LNCAP (cell line): Measurements from ENCODE around the gene PLD3.

ENCODE experiments used
- TF ChIP-seq, protein P1 (sequence below): fragments of 450-650 bp; IDR thresholded peaks from 2 replicates; pipeline ENCODE4 v1.5.1; 2017; ENCODE audit warnings: mild to moderate bottlenecking

Gene PLD3

DNA sequence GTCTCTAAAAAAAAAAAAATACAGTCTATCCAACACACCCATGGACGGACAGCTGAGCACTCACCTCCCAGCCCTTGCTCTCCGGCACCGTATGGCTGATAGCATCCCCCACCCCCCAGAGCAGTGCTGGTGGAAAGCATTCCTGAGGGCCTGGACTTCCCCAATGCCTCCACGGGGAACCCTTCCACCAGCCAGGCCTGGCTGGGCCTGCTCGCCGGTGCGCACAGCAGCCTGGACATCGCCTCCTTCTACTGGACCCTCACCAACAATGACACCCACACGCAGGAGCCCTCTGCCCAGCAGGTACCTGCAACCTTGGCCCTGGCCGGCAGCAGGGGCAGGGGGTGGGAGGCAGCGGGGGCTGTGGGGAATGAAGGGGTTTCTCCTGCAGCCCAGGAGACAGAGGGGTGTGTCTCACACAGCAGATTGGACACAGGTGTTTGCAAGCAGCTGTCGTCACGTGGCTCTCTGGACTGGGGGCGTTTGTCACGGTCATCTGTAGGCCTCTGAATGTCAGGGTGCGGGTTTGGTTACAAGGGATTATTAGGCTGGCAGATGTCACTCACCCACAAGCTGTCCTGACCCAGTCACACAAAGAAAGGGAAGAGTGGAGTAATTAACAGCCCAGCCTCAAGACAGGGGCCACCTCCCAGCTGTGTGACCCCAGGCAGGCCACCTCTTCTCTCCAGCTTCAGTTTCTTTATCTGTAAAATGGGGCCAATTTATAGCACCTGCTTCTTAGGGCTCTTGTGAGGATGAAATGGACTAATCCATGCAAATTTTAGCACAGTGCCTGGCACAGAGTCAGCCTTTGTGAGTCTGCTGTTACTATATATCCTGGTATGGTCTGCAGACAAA is 19.3 kb downstream of the PLD3 start:
- TF ChIP-seq, protein P1, sequence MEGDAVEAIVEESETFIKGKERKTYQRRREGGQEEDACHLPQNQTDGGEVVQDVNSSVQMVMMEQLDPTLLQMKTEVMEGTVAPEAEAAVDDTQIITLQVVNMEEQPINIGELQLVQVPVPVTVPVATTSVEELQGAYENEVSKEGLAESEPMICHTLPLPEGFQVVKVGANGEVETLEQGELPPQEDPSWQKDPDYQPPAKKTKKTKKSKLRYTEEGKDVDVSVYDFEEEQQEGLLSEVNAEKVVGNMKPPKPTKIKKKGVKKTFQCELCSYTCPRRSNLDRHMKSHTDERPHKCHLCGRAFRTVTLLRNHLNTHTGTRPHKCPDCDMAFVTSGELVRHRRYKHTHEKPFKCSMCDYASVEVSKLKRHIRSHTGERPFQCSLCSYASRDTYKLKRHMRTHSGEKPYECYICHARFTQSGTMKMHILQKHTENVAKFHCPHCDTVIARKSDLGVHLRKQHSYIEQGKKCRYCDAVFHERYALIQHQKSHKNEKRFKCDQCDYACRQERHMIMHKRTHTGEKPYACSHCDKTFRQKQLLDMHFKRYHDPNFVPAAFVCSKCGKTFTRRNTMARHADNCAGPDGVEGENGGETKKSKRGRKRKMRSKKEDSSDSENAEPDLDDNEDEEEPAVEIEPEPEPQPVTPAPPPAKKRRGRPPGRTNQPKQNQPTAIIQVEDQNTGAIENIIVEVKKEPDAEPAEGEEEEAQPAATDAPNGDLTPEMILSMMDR, result no peak

DNA sequence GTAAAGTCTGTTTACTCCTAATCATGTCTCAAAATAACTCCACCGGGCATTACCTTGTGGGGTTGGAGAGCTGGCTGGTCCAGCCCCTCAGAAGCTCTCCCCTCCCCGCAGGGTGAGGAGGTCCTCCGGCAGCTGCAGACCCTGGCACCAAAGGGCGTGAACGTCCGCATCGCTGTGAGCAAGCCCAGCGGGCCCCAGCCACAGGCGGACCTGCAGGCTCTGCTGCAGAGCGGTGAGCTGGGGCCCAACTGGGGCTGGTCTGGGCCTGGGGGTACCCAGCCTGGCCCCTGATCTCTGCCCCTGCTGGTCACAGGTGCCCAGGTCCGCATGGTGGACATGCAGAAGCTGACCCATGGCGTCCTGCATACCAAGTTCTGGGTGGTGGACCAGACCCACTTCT is 21.3 kb downstream of the PLD3 start:
- TF ChIP-seq, protein P1, result no peak

DNA sequence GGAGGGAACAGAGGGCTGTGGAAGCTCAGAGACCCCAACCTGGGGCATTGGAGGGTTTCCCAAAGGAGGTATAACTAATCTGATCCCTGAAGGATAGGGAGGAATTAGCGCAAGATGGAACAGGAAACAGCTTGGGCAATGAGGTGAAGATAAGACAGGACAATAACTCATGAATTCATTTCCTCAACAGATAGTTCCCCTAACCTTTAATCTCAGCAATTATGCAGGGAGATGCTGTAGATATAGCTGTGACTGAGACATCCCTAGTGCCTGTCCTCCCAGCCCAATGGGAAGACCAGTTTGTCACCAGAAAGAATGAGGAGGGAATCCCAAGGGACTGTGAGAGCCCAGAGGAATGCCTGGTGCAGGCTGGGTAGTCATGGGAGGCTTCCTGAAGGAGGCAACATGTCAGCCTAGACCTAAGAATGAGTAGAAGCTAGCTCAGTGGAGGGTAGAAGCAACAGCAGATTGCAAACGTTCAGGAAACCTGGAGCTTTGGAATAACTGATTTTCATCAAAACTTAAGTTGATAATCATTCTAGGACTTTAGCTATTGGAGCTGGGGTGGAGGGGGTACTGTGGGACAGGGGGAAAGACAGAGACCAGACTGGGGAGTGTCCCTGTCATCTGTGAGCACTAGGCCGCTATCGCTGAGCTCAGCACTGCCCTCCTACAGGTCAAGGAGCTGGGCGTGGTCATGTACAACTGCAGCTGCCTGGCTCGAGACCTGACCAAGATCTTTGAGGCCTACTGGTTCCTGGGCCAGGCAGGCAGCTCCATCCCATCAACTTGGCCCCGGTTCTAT is 22.7 kb downstream of the PLD3 start:
- TF ChIP-seq, protein P1, result no peak

DNA sequence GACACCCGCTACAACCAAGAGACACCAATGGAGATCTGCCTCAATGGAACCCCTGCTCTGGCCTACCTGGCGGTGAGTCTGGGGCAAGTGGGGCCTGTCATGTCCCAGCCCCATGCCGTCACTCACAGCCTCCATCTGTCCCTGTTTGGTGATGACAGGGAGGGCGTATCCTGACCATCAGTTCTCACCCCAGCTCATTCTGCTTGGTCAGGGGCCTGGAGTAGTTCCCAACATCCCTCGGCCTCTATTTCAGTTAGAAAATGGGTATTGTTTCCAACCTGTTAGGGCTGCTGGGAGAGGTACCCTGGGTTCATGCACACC is 23.3 kb downstream of the PLD3 start:
- TF ChIP-seq, protein P1, result no peak

DNA sequence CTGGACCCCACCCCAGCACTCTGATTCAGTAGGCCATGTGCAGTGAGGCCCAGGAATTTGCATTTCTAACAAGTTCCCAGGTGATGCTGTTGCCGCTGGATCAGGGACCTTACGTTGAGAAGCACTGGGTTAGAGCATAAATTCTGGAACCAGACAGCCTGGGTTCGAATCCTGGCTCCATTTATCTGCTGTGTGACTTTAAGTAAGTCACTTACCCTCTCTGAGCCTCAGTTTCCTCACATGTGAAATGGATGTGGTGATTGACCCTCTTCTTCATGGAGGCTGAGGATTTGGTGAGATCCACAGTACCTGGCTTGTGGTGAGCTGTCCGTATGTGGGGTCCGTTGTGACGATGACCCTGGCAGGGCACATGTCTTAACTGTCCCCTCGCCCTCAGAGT is 25.6 kb downstream of the PLD3 start:
- TF ChIP-seq, protein P1, result no peak

DNA sequence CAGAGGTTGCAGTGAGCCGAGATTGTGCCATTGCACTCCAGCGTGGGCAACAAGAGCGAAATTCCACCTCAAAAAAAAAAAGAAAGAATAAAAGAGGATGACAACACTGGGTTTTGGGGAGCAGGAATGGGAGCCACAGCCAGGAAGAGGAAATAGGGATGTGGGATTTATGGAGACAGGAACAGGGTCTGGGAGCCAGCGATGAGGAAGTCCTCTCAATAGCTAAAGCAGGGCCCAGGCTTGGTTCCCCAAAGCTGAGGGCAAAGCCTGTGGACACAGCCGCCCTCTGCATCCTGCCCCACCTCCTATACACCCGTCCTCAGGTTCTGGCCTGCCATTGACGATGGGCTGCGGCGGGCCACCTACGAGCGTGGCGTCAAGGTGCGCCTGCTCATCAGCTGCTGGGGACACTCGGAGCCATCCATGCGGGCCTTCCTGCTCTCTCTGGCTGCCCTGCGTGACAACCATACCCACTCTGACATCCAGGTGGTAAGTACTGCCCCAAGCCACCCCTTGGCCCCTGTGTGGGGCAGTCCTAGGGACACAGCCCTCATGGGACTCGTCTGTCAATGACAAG is 27.9 kb downstream of the PLD3 start:
- TF ChIP-seq, protein P1, result no peak

DNA sequence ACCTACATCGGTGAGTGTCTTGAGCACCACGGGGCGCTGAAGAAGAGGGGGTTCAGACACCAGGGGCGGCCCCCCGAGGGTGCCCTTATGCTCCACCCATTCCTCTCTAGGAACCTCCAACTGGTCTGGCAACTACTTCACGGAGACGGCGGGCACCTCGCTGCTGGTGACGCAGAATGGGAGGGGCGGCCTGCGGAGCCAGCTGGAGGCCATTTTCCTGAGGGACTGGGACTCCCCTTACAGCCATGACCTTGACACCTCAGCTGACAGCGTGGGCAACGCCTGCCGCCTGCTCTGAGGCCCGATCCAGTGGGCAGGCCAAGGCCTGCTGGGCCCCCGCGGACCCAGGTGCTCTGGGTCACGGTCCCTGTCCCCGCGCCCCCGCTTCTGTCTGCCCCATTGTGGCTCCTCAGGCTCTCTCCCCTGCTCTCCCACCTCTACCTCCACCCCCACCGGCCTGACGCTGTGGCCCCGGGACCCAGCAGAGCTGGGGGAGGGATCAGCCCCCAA is 29.4 kb downstream of the PLD3 start:
- TF ChIP-seq, protein P1, result no peak
